Skin of body (tissue), 3 donors: ENCODE measurements around the gene BBC3. TPM values are rescaled to one million over a fixed set of nuclear protein-coding genes. Genes with fewer than 3 reads are reported as not detected.

Experiments
- DNase-seq: peaks from one replicate; lab custom pipeline; 2025; lab: John Stamatoyannopoulos, UW
- small RNA-seq: library from RNA; depleted of rRNA; stranded (forward); fragments of <200 nt; gene quantifications from one replicate; pipeline ENCODE3, GENCODE V24; 2014; ENCODE audit warnings: low replicate concordance
- total RNA-seq: library from RNA; depleted of rRNA; stranded (reverse); fragments of >200 nt; gene quantifications from one replicate; pipeline ENCODE4 v1.2.3, GENCODE V29; 2014

Gene BBC3
- total RNA-seq, 1 donor from 2014 or later = 4.3 TPM

- DNase-seq = no peak
Observed at GRCh38 chr19:47197141-47197540, 33.9 kb downstream of the BBC3 start.

- no peak for DNase-seq
Observed at GRCh38 chr19:47195434-47195833, 35.6 kb downstream of the BBC3 start.

GRCh38 chr19:47190167-47190727 lies 40.8 kb downstream of the BBC3 start:
- DNase-seq = peak; percentile 38

- DNase-seq = no peak
Observed at GRCh38 chr19:47188507-47189033, 42.4 kb downstream of the BBC3 start.

- DNase-seq = no peak
Observed at GRCh38 chr19:47187797-47188196, 43.2 kb downstream of the BBC3 start.

- no peak for DNase-seq
Observed at GRCh38 chr19:47187335-47187655, 43.7 kb downstream of the BBC3 start.

GRCh38 chr19:47186446-47187334 lies 44.3 kb downstream of the BBC3 start:
- DNase-seq = no peak

GRCh38 chr19:47183601-47184000 lies 47.4 kb downstream of the BBC3 start:
- no peak for DNase-seq

- DNase-seq = no peak
Observed at GRCh38 chr19:47179653-47180310, 51.2 kb downstream of the BBC3 start.

- peak; percentile 6 for DNase-seq
Observed at GRCh38 chr19:47176627-47177090, 54.3 kb downstream of the BBC3 start.

- no peak for DNase-seq
Observed at GRCh38 chr19:47176071-47176626, 54.9 kb downstream of the BBC3 start.

GRCh38 chr19:47172666-47173455 lies 58.1 kb downstream of the BBC3 start:
- no peak for DNase-seq

Small RNA genes within 50 kb of the gene (small RNA-seq; reads per million reads assigned to genes)
- not detected for gene MIR3190

Other genes with a start within 250 kb of the BBC3 start
- 0.99 TPM for gene NPAS1, start 211.4 kb downstream of the BBC3 start, total RNA-seq
- 6.2 TPM for gene TMEM160, start 182.6 kb downstream of the BBC3 start, total RNA-seq
- 8.0 TPM for gene ZC3H4, start 117.4 kb downstream of the BBC3 start, total RNA-seq
- 55.8 TPM for gene SAE1, start 100.4 kb downstream of the BBC3 start, total RNA-seq
- gene CCDC9, start 25.3 kb upstream of the BBC3 start, total RNA-seq = 12.8 TPM
- 3.1 TPM for gene INAFM1, start 43.7 kb upstream of the BBC3 start, total RNA-seq
- 3.3 TPM for gene C5AR1, start 78.7 kb upstream of the BBC3 start, total RNA-seq
- gene C5AR2, start 101.0 kb upstream of the BBC3 start, total RNA-seq = 1.2 TPM
- 8.1 TPM for gene DHX34, start 118.1 kb upstream of the BBC3 start, total RNA-seq
- 12.8 TPM for gene MEIS3, start 188.3 kb upstream of the BBC3 start, total RNA-seq
- gene SLC8A2, start 240.7 kb upstream of the BBC3 start, total RNA-seq = 0.39 TPM